GM12875 (cell line): Measurements from ENCODE around the gene IL17B.

Experiments used
- H3K4me3 ChIP-seq: one replicate; pipeline ENCODE4 v1.5.1; 2011; ENCODE audit warnings: low read depth, low read length, control low read depth
- CTCF ChIP-seq: IDR thresholded peaks from 2 replicates; pipeline ENCODE4 v1.5.1; 2011; ENCODE audit warnings: low read depth, mild to moderate bottlenecking, control low read depth, inconsistent platforms, low read length, moderate library complexity, borderline replicate concordance; ENCODE audit not compliant: insufficient read depth

IL17B gene

GRCh38 chr5:149372932-149373331, 6.2 kb downstream of the IL17B start:
- H3K4me3 ChIP-seq = no peak overlapping the region
- no peak for TF ChIP-seq CTCF

- no peak overlapping the region for H3K4me3 ChIP-seq
- no peak for TF ChIP-seq CTCF
Measured at GRCh38 chr5:149372076-149372795, 6.9 kb downstream of the IL17B start.

GRCh38 chr5:149371296-149371962, 7.7 kb downstream of the IL17B start:
- TF ChIP-seq CTCF = peak; percentile 90
- H3K4me3 ChIP-seq = no peak overlapping the region

GRCh38 chr5:149370878-149371277, 8.2 kb downstream of the IL17B start:
- H3K4me3 ChIP-seq = no peak overlapping the region
- TF ChIP-seq CTCF = no peak

GRCh38 chr5:149367972-149368645, 11.0 kb downstream of the IL17B start:
- TF ChIP-seq CTCF = no peak
- H3K4me3 ChIP-seq = no peak overlapping the region

GRCh38 chr5:149367249-149367971, 11.7 kb downstream of the IL17B start:
- H3K4me3 ChIP-seq = no peak overlapping the region
- TF ChIP-seq CTCF = peak; percentile 87
